Endothelial cell (in vitro differentiated cells): ENCODE results near the gene SLC38A11. TPM values are rescaled to one million over a fixed set of nuclear protein-coding genes. Genes with fewer than 3 reads are reported as not detected.

Experiments
- DNase-seq: peaks from one replicate; pipeline ENCODE4 v3.0.0; 2021; ENCODE audit warnings: low spot score
- H3K27ac Mint-ChIP-seq: one replicate; pipeline ENCODE4 v1.8.0; 2021; ENCODE audit warnings: mixed read lengths, inconsistent platforms; ENCODE audit not compliant: unreplicated experiment
- H3K27me3 Mint-ChIP-seq: one replicate; pipeline ENCODE4 v1.8.0; 2021; ENCODE audit warnings: mild to moderate bottlenecking, moderate library complexity, mixed read lengths, inconsistent platforms; ENCODE audit not compliant: unreplicated experiment
- H3K36me3 Mint-ChIP-seq: one replicate; pipeline ENCODE4 v1.8.0; 2021; ENCODE audit warnings: mild to moderate bottlenecking, low read depth, mixed read lengths, inconsistent platforms; ENCODE audit not compliant: unreplicated experiment
- H3K4me1 Mint-ChIP-seq: one replicate; pipeline ENCODE4 v1.8.0; 2021; ENCODE audit warnings: mild to moderate bottlenecking, mixed read lengths, inconsistent platforms; ENCODE audit not compliant: unreplicated experiment
- H3K4me3 Mint-ChIP-seq: one replicate; pipeline ENCODE4 v1.8.0; 2021; ENCODE audit warnings: mild to moderate bottlenecking, mixed read lengths, inconsistent platforms; ENCODE audit not compliant: unreplicated experiment
- H3K9me3 Mint-ChIP-seq: one replicate; pipeline ENCODE4 v1.8.0; 2021; ENCODE audit warnings: mixed read lengths, inconsistent platforms; ENCODE audit not compliant: unreplicated experiment
- CTCF ChIP-seq: fragments of 200-600 bp; sonication (generic); IDR thresholded peaks from one replicate; pipeline ENCODE4 v1.5.0; 2021; ENCODE audit warnings: antibody characterized with exemption; ENCODE audit not compliant: unreplicated experiment
- total RNA-seq: library from RNA; stranded (reverse); fragmentation: NEBNext Ultra II Directional; extraction: Animal tissue kit (Norgen Biotek cat#: 25700); gene quantifications from one replicate; pipeline ENCODE4 v1.2.1, GENCODE V29; 2021; ENCODE audit not compliant: unreplicated experiment

Gene SLC38A11
- total RNA-seq, 1 donor from 2014 or later = not detected

GRCh38 chr2:164935118-164936101, 19.9 kb downstream of the SLC38A11 start:
- no peak overlapping the region for H3K27ac Mint-ChIP-seq
- H3K4me3 Mint-ChIP-seq = no peak overlapping the region
- H3K9me3 Mint-ChIP-seq = no peaks in the 10 kb centered on the region

GRCh38 chr2:164934401-164935117, 20.8 kb downstream of the SLC38A11 start:
- H3K4me1 Mint-ChIP-seq = no peaks in the 10 kb centered on the region
- no peak overlapping the region for H3K27ac Mint-ChIP-seq
- H3K4me3 Mint-ChIP-seq = no peak overlapping the region

More at GRCh38 chr2:164935118-164936101, 19.9 kb downstream of the SLC38A11 start:
- no peaks in the 10 kb centered on the region for H3K4me1 Mint-ChIP-seq
- H3K27me3 Mint-ChIP-seq = no peaks in the 10 kb centered on the region
- no peak for TF ChIP-seq CTCF
- no peaks in the 10 kb centered on the region for H3K36me3 Mint-ChIP-seq
- DNase-seq = no peak

GRCh38 chr2:164933671-164934189, 21.6 kb downstream of the SLC38A11 start:
- DNase-seq = no peak
- H3K27ac Mint-ChIP-seq = no peak overlapping the region
- TF ChIP-seq CTCF = no peak
- H3K4me1 Mint-ChIP-seq = no peaks in the 10 kb centered on the region
- no peaks in the 10 kb centered on the region for H3K36me3 Mint-ChIP-seq
- no peaks in the 10 kb centered on the region for H3K9me3 Mint-ChIP-seq
- no peaks in the 10 kb centered on the region for H3K27me3 Mint-ChIP-seq
- no peak overlapping the region for H3K4me3 Mint-ChIP-seq

More at GRCh38 chr2:164934401-164935117, 20.8 kb downstream of the SLC38A11 start:
- H3K36me3 Mint-ChIP-seq = no peaks in the 10 kb centered on the region
- H3K9me3 Mint-ChIP-seq = no peaks in the 10 kb centered on the region
- no peaks in the 10 kb centered on the region for H3K27me3 Mint-ChIP-seq
- DNase-seq = no peak
- no peak for TF ChIP-seq CTCF

DNA sequence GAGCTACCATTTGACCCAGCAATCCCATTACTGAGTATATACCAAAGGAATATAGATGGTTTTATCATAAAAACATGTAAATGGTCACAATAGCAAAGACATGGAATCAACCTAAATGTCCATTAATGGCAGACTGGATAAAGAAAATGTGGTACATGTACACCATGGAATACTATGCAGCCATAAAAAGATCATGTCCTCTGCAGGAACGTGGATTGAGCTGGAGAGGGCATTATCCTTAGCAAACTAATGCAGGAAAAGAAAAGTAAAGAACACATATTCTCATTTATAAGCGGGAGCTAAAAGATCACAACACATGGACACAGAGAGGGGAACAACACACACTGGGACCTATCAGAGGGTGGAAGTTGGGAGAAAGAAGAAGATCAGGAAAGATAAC, 22.9 kb downstream of the SLC38A11 start:
- H3K27ac Mint-ChIP-seq = no peak overlapping the region
- H3K9me3 Mint-ChIP-seq = no peaks in the 10 kb centered on the region
- no peak for TF ChIP-seq CTCF
- H3K4me1 Mint-ChIP-seq = no peaks in the 10 kb centered on the region
- DNase-seq = no peak
- no peak overlapping the region for H3K4me3 Mint-ChIP-seq
- no peaks in the 10 kb centered on the region for H3K27me3 Mint-ChIP-seq
- no peaks in the 10 kb centered on the region for H3K36me3 Mint-ChIP-seq
